CMK (cell line): ENCODE measurements around the gene AP5S1.
A peak's percentile ranks its signal among the peaks of the same experiment; 100 is the strongest.
"Not testable (repeated sequence)": the region's sequence is repeated elsewhere in the genome, so short reads cannot be mapped to it uniquely, and the experiment has no call there.

Source experiments
- DNase-seq: peaks from one replicate; pipeline ENCODE4 v3.0.0-alpha.2; 2010; ENCODE audit warnings: low read depth

The AP5S1 gene

DNA sequence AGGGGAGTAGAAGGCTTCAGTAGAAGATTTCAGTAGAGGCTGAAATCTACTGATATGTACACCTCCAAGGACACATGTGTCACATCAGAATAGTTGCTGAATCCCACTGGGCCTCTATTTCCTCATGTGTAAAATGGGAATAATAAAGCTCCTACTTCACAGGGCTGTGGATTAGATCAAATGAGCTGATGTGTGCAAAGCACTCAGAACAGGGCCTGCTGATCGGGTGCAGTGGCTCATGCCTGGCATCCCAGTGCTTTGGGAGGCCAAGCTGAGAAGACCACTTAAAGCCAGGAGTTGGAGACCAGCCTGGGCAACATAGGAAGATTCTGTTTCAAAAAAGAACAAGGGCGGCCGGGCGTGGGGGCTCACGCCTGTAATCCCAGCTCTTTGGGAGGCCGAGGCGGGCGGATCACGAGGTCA is 8.1 kb upstream of the AP5S1 start:
- DNase-seq, result no peak

DNA sequence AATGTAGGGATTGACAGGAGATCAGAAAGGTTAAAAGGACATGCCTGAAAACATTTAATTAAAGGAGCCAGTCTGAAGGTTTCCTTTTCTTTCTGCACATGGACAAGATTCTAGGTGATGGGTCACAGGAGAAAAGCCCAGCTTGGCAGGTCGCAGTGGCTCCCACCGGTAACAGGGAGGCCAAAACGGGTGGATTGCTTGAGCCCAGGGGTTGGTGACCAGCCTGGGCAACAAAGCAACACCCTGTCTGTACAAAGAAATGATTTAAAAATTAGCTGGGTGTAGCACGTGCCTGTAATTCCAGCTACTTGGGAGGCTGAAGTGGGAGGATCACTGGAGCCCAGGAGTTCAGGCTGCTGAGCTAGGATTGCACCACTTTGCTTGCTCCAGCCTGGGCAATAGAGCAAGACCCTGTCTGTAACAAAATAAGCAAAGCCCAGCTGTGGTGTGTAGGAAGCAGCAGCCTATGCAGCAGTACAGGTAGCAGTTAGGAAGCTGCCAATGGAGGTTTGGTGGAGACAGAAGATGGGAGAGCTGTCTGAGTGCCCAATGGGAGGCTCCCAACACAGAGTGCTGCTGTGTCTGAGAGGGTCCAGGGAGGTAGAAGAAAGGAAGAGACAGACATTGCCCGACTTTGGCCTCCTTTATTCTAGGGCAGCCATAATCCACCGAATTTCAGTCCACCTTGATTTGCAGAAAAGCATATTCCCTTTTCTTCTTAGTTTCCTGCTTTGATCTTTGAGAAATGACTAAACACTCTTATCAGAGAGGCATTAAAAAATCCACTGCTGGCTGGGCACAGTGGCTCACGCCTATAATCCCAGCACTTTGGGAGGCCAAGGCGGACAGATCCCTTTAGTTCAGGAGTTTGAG is 7.1 kb upstream of the AP5S1 start:
- no peak for DNase-seq

DNA sequence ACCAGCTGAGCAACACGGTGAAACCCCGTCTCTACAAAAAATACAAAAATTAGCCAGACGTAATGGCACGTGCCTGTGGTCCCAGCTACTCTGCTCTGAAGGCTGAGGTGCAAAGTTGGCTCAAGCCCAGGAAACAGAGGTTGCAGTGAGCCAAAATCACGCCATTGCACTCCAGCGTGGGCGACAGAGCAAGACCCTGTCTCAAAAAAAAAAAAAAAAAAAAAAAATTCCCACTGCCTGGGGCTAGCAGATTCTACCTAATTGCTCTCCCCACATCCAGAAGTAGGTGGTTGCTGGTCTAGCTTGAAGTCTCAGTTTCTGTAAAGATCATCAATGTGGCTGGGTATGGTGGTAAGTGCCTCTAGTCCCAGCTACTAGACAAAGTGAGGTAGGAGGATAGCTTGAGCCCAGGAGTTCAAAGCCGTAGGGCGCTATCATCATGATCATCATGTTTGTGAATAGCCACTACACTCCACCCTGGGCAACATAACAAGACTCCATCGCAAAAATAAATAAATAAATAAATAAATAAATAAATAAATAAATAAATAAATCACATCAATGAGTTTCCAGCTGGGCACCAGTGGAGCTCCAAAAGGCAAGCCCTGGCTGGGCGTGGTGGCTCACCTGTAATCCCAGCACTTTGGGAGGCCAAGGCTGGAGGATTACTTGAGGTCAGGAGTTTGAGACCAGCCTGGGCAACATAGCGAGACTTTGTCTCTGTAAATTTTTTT is 6.3 kb upstream of the AP5S1 start:
- DNase-seq, result no peak

DNA sequence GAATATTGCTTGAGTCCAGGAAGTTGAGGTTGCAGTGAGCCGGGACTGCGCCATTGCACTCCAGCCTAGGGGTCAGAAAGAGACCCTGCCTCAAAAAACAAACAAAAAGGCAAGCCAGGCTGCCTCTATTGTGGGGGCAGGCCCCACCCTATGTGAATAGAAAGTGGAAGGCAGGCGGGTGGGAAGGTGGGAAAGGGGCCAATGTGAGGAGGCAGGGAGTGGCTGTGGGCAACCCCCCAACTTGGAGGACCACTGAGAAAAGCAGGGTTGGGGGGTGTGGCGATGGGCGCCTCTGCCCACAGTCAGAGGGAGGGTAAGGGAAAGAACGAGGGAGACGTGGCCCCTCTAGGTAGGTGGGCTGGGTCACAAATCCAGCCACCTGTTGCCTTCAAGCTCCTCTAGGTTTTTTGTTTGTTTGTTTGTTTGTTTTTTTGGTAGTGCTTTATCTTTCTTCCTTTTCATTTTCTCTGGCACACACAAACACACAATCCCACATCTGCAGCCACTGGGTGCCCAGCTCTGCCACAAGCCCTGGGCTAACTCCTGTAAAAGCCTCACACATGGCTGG is 5.3 kb upstream of the AP5S1 start:
- no peak for DNase-seq

DNA sequence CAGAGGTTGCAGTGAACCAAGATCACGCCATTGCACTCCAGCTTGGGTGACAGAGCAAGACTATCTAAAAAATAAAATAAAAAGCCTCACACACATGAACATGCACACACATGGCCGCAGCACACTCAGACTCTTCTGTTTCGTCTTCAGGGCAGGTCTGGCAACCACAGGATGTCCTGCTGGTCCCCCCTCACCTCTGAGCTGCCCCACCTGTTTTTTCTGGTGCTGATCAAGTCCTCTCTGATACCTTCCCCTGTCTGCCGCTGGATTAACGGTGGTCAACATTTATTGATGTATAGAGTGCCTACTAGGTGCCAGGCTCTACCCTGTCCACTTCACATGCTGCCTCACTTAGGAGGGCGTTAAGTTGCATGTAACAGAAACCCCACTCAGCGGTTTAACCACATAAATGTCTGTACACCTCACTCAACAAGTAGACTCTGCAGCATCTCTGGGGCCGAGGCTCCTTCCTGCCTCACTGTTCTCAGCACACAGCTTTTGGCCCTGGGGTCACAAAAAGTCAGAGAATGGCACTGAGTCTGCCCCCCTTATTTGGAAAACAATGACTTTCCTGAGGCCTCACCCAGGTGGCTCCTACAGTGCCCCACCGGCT is 4.5 kb upstream of the AP5S1 start:
- no peak for DNase-seq

DNA sequence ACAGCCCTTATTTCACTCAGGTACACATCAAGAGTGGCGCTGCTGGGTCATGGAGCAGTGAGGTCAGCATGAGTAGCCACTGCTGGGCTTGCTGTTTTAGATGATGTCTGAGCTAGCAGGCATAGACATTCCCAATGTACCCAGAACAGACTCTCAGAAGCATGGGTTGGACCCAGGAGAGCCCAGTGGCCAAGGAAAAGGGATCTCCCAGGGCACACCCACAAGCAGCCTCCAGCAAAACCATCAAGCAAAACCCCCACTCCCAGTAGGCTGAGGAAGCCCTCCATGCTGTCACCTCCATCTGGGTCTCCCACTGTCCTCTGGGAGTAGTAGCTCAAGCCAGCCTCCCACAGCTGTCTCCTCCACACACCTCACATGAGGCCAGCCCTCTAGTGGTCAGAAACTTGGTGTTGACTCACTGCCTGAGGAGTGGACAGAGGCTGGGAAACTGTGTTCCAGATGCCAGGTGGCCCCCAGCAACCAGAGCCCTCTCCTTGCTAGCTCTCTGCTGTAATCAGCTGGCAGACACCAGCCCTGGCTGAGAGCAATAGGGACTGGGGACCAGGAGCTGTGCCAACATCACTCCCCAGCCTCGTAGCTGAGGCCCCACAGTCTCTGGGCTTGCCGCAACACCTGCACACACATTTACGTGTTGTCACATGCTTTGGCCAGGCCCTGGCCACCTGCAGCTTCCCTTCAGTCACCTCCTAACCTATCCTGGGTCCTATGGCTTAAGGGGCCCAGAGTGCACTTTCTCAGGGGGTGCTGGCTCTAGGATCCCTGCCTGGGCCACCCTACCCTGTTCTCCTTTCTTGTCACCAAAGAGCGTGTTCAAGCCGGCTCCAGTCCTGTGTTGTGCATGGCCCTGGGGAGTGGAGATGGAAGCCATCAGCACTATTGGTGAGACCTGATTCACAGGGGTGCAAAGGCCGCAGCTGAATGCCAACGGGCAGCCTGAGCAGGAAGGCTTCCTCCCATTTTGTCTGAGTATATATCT is 1.9 kb upstream of the AP5S1 start:
- peak; percentile 65 for DNase-seq

DNA sequence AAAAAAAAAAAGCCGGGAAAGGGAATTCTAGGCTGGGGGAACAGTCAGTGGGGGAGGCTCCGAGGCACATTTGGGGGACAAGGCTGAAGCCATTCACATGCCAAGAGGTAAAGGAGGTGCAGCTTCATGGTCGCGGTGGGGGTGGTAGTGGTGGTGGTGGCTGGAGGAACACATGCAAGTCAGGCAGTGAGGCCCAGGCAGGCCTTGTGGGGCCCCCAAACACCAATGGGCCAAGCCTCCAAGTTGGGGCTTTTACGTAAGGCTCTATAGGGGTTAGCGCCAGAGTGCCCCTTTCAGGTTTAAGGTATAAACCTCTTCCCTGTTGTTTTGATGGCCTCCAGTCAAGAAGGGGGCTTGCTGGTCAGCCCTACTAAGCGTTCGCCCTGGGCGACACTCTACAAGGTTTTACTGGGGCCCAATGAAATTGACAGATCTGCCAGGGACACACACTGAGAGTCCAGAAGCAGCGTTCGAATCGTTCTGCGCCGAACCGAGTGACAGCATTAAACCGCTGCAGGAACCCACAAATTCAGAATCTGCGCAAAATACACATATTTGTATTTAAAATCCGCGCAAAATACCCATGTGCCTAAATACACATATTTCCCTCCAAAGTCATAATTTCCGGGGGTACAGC is 818 bp upstream of the AP5S1 start:
- DNase-seq, result no peak

DNA sequence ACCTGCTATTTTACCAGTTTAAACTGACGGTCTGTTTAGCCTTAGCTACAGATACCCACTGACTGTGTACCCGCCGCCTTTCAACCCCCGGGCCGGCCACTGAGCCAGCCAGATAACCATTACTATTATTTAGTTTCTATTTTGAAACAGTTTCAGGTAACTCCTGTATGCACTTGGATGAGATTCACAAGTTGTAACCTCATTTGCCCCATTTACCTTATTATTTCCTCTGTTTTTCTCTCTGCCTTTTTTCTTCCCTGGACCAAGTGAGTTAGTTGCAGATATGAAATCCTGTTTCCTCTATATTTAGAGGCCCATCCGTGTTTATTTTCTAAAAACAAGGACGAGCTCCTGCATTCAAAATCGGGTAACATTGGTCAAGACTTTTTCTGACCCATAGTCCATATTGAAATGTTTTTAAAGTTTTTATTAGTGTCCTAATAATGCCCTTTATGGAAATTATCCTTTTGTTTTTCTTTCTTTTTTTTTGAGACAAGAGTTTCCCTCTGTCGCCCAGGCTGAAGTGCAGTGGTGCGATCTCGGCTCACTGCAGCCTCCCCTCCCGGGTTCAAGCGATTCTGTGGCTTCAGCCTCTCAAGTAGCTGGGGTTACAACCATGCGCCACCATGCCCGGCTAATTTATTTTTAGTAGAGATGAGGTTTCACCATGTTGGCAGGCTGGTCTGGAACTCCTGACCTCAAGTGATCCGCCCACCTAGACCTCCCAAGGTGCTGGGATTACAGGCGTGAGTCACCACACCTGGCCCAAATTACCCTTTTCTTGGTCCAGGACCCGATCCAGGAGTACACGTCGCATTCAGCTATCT is 767 bp downstream of the AP5S1 start:
- no peak for DNase-seq

DNA sequence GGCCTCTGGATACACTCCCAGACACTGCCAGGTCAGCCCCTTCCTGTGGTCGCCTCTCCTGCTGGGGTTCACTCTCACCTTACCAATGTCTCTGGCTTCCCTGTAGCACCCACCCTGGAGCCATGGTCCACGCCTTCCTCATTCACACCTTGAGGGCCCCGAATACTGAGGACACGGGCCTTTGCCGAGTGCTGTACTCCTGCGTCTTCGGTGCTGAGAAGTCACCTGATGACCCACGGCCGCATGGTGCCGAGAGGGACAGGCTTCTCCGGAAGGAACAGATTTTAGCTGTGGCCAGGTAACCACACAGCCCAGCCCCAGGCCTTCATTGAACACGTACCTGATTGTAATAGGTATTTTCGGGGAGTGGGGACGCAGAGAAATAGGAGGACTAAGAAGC is 1.6 kb downstream of the AP5S1 start:
- no peak for DNase-seq

DNA sequence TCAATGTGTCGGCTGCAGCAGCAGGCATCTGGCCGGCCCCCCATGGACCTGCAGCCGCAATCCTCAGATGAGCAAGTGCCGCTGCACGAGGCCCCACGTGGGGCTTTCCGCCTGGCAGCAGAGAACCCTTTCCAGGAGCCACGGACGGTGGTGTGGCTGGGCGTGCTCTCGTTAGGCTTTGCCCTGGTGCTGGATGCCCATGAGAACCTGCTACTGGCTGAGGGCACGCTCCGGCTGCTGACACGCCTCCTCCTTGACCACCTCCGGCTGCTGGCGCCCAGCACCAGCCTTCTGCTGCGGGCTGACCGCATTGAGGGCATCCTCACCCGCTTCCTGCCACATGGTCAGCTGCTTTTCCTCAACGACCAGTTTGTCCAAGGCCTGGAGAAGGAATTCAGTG is 3.5 kb downstream of the AP5S1 start:
- DNase-seq, result no peak

DNA sequence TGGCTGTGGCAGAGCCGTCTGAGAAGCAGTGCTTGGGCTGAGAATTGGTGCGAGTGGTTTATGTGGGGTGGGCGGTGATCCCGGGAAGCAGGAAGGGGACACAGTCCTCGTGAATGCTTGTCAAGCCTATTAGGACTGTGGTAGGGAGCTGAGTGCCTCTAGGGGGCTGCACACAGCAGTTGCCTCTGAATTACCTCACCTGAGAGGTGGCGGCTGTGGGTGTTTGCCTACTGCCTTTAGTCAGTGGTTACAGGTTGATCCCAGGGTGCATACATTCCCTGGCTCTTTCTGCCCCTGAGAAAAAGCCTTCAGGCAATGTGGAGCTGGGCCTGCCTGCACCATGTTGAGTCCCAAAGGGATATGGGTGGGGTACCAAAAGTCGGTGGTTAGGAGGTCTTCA is 5.2 kb downstream of the AP5S1 start:
- DNase-seq, result no peak

DNA sequence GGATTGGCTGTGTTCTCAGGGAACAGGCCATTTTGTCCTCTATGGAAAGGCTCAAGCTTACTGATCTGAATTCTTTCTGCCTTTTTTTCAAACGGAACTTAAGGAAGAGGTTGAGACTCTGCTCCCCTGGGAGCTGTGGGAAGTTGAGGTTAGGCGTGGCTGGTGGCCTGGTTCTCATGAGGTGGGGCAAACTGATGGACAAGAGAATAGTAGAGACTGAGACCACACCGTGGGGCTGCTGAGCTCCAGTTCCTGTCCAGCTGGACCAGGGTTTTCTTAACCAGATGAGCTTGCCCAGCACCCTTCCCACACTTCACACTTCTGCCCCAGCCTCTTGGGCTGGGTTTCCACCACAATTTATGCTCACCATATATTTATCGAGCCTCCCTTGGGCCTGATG is 6.1 kb downstream of the AP5S1 start:
- no peak for DNase-seq

DNA sequence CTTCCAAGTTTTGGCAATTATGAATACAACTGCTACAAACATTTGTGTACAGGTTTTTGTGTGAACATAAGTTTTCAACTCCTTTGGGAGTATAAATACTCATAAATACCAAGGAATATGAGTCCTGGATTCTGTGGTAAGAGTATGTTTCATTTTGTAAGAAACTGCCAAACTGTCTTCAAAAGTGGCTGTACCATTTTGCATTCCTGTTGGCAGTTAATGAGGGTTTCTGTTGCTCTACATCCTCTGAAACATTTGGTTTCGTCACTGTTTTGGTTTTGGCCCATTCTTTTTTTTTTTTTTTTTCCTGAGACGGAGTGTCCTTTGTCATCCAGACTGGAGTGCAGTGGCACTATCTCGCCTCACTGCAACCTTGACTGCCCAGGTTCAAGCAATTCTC is 8.5 kb downstream of the AP5S1 start:
- DNase-seq, result no peak

DNA sequence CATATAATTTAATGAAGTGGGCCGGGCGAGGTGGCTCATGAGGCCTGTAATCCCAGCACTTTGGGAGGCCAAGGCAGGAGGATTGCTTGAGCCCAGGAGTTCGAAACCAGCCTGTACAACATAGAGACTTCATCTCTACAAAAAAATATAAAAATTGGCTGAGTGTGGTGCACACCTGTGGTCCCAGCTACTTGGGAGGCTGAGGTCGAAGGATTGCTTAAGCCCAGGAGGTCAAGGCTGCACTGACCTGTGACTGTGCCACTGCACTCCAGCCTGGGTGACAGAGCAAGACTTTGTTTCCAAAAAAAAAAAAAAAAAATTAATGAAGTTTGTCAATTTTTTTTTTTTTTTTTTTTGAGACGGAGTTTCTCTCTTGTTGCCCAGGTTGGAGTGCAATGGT is 9.5 kb downstream of the AP5S1 start:
- not testable (repeated sequence) for DNase-seq

DNA sequence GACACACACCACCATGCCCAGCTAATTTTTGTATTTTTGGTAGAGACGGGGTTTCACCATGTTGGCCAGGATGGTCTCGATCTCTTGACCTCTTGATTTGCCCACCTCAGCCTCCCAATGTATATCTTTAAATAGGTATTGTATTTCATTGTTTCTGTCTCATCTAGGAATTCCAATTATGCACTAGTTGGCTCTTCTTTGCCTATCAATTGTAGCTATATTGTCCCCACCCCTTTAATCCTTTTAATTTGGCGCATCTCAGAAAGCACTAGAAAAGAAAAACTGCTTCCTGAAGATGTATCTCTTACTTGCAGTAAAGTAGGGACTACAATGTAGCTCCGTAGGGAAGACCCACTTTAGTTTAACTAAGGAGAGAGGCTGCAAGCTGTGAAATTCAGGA is 15.8 kb downstream of the AP5S1 start:
- no peak for DNase-seq

DNA sequence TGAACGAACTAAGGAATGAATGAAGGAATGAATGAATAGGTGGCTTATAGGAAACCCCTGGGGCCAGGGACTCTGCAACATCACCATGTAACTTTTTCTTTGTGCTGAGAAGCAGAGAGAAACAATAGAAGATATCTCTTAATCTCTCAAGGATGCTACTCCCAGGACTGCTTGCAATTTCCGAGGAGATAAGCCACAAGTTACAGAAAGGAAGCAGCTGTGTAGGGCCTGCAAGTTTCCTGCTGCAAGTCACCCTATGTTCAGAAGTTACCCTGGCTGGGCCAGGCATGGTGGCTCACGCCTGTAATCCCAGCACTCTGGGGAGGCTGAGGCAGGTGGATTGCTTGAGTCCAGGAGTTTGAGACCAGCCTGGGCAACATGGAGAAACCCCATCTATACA is 19.0 kb downstream of the AP5S1 start:
- peak; percentile 77 for DNase-seq

DNA sequence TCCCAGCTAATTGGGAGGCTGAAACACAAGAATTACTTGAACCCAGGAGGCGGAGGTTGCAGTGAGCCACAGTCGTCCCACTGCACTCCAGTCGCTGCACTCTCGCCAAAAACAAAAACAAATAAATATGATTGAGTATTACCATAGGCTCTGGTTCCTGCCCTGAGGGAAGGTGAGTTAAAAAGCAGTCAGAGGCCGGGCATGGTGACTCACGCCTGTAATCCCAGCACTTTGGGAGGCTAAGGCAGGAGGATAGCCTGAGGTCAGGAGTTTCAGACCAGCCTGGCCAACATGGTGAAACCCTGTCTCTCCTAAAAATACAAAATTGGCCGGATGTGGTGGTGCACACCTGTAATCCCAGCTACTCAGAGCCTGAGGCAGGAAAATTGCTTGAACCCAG is 19.9 kb downstream of the AP5S1 start:
- DNase-seq, result not testable (repeated sequence)

DNA sequence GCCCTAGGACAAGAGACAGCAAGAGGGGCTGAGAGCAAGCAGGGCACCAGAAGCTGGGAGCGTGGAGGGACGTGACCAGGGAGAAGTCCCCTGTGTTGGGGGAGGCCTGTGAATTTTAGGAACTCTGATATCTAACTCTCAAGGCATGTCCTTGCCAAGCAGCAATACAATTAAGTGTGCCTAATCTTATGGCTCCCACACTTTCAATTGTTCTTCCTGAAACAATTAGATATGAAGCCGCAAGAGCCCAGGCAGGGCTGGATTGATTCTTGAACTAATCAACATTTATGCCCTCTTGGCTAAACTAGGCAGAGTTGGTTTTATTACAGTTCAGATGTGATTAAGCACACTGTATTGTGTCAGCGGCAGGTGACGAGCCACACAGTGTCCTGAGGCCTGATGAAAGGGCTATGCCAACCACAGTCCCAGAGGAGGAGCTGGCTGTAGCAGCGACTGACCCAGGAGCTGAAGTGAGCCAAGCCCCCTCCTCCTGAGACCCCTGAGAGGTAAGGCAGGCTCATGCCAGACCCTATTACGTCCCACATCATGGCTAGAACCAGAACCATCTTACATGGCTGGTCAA is 22.1 kb downstream of the AP5S1 start:
- no peak for DNase-seq

DNA sequence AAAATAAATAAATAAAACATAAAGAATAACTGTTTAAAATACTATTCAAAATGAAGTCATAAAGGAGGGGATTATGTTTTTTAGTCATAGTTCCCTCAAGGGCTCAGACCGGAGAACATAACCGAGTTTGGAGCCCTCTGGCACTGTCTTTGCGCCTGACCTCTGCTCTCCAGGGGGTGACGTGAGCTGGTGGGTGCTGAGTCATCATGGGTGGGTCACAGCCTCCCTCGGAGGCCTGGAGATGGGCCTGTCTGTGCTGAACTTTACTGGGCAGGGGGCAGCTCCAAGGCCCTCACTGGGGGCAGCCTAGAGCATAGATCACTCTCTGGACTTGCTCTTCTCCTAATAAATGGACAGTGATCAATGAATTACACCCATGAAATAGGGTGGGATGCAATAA is 23.1 kb downstream of the AP5S1 start:
- no peak for DNase-seq
